D721Med (cell line): ENCODE data around the gene ACSBG1.

ENCODE experiments used
- DNase-seq: peaks from one replicate; pipeline ENCODE4 v3.0.0; 2011; ENCODE audit warnings: low spot score; ENCODE audit not compliant: insufficient read length
- FAIRE-seq: peaks from 2 replicates; lab custom pipeline; 2011; peaks lifted over from hg19 to GRCh38; lab: Jason Lieb, UNC
- TF ChIP-seq, protein P1 (sequence below): IDR thresholded peaks from 2 replicates; pipeline ENCODE4 v1.5.1; 2012; ENCODE audit warnings: mild to moderate bottlenecking, control low read depth; ENCODE audit not compliant: insufficient read depth; ENCODE audit errors: missing control alignments

ACSBG1 gene

DNA sequence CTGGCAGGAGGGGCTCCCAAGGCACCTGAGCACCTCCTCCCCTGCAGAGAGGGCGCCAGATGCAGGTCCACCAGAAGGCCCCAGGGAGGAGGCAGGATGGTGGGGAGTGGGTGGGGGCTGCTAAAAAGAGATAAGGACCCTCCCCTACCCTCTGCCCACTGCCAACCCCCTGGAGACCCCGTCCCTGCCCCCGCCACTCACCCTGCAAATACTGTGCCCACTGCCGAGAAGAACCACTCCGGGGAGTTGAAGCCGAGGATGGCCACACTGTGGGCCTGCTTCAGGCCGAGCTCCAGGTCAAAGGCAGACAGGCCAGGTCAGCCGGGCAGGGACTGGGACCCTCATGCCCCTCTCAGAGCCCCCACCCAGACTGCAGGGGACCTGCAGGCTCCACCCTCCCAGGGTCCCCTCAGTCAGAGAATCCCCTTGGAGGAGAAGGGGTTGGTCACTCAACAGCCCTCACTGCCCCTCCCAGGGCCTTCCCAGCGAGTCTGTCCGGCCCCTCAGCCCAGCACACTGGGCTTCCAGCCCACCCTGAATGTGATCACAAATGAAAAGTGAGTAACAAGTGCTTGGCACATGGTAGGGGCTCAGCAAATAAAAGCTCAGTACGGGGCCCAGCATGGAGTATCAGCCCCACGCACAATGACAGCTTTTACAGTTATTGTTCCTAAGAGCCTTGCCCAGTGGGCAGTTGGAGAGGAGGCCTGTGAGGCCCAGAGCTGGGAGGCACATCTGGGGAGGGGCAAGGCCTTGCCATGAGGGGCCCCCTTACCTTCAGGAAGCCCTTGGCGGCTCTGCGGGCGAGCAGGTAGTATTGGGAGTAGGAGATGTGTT, 40.4 kb downstream of the ACSBG1 start:
- no peak for FAIRE-seq

GRCh38 chr15:78192826-78193594, 41.4 kb downstream of the ACSBG1 start:
- no peak for DNase-seq
- TF ChIP-seq, protein P1, sequence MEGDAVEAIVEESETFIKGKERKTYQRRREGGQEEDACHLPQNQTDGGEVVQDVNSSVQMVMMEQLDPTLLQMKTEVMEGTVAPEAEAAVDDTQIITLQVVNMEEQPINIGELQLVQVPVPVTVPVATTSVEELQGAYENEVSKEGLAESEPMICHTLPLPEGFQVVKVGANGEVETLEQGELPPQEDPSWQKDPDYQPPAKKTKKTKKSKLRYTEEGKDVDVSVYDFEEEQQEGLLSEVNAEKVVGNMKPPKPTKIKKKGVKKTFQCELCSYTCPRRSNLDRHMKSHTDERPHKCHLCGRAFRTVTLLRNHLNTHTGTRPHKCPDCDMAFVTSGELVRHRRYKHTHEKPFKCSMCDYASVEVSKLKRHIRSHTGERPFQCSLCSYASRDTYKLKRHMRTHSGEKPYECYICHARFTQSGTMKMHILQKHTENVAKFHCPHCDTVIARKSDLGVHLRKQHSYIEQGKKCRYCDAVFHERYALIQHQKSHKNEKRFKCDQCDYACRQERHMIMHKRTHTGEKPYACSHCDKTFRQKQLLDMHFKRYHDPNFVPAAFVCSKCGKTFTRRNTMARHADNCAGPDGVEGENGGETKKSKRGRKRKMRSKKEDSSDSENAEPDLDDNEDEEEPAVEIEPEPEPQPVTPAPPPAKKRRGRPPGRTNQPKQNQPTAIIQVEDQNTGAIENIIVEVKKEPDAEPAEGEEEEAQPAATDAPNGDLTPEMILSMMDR: no peak
- no peak for FAIRE-seq

More for the DNA sequence above, 40.4 kb downstream of the ACSBG1 start:
- DNase-seq: no peak
- TF ChIP-seq, protein P1: no peak

GRCh38 chr15:78182821-78183220, 51.5 kb downstream of the ACSBG1 start:
- DNase-seq (no peak), FAIRE-seq (no peak)
- TF ChIP-seq, protein P1: no peak

GRCh38 chr15:78182336-78182700, 52.0 kb downstream of the ACSBG1 start:
- DNase-seq: no peak

GRCh38 chr15:78179906-78180305, 54.5 kb downstream of the ACSBG1 start:
- FAIRE-seq: no peak
- TF ChIP-seq, protein P1: no peak
- no peak for DNase-seq

More at GRCh38 chr15:78182336-78182700, 52.0 kb downstream of the ACSBG1 start:
- TF ChIP-seq, protein P1: no peak
- FAIRE-seq: no peak

DNA sequence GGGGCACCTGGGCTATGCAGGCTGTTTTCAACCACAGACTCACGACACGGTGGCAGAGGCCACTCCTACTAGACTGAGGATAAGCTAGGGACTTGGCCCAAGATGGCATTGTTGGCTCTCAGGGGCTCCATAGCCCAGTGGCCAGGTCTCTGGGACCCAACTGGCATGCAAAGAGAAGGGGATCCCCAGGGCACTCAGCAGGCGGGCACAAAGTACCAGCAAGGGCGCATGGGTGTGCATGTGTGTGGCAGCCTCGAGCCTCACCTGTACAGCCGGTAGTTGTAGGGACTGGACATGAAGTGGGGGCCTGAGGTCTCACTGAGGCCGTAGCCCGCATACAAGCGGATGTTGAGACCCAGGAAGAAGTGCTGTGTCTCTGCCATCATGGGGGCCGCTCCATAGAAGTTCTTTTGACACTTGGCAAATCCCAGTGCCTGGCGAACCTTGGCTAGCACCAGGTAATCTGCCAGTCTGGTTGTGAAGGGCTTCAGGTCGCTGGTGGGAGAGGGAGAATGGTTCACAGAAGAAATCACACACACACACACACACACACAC, 55.0 kb downstream of the ACSBG1 start:
- FAIRE-seq (no peak), DNase-seq (no peak)
- TF ChIP-seq, protein P1: no peak

GRCh38 chr15:78178064-78178463, 56.3 kb downstream of the ACSBG1 start:
- TF ChIP-seq, protein P1: no peak
- DNase-seq: no peak
- no peak for FAIRE-seq
